Right kidney (tissue), 1 donor: Measurements from ENCODE around the gene SLCO3A1.

ENCODE experiments used
- DNase-seq: peaks from one replicate; pipeline ENCODE4 v3.0.0-alpha.2; 2016

Gene SLCO3A1

GRCh38 chr15:91860498-91860897 is 7.0 kb downstream of the SLCO3A1 start:
- no peak for DNase-seq

GRCh38 chr15:91861223-91861622 is 7.7 kb downstream of the SLCO3A1 start:
- DNase-seq = no peak

GRCh38 chr15:91862891-91863504 is 9.5 kb downstream of the SLCO3A1 start:
- no peak for DNase-seq

DNA sequence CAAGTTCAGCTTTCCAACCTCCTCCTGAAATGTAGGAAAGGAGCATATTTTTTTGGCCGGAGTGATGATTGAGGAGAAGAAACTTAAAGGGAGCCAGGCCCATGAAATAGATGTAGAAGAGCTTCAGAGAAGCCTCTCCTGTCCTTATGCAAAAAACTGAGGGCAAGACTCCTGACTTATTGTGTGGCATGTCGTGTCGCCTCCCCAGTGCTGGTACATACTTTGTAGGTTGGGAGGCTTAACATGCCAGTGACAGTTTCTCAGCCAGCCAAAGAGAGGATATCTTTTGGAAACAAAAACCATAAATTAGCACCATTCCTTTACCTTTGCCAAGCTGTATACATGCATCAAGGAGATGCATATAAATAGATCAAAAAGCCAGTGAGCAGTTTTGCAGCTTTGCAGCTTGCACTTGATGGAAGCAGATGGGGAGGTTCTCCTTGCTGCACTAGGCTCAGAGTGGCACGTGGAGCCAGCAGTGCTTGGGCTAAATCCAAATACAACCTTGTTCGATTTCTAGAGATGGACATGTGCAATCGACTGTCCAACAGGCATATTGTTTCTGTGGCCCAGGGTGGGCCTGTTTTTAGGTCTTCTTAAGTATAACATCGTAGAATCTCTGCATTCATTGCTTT is 10.2 kb downstream of the SLCO3A1 start:
- no peak for DNase-seq

- no peak for DNase-seq
Observed at GRCh38 chr15:91864664-91865063, 11.2 kb downstream of the SLCO3A1 start.

GRCh38 chr15:91865486-91865885 is 12.0 kb downstream of the SLCO3A1 start:
- DNase-seq = no peak

DNA sequence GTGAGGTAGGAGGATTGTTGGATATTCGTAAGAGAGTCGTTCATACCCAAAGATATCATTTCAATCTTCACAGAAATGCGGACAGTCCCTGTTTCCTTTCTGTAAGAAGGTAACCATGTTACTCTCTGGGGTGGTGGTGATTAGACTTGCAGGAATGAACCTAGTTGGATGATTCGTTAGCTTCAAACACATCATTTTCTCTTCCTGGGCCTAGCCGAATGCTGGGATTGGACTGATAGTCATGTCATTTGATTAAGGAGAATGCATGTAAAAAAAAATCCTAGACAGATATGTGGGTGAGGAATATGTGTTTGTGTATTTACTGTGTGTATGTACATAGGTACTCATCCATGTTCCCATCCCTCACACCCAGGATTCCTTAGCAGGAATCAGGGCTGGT is 12.4 kb downstream of the SLCO3A1 start:
- no peak for DNase-seq

- no peak for DNase-seq
Observed at GRCh38 chr15:91866371-91866905, 12.9 kb downstream of the SLCO3A1 start.

DNA sequence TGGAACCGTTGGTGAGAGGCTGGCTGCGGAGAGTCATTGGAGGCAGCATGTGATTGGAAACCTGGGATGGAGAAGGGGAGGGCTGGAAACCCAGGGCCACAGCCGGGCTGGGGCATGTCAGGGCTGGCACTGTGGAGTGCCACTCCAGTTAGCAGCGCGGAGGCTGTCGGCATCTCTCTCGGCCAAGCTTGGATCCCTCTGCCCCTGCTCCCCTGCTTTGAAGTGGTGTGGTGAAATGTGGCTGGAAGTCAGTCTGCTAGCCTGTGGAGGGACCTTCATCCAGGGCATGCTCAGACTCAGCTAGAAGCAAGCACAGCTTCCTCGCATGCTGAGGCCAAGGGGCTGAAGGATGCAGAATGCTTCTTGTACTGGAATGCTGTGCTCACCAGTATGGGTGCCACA is 13.5 kb downstream of the SLCO3A1 start:
- no peak for DNase-seq

- no peak for DNase-seq
Observed at GRCh38 chr15:91867581-91868026, 14.1 kb downstream of the SLCO3A1 start.

DNA sequence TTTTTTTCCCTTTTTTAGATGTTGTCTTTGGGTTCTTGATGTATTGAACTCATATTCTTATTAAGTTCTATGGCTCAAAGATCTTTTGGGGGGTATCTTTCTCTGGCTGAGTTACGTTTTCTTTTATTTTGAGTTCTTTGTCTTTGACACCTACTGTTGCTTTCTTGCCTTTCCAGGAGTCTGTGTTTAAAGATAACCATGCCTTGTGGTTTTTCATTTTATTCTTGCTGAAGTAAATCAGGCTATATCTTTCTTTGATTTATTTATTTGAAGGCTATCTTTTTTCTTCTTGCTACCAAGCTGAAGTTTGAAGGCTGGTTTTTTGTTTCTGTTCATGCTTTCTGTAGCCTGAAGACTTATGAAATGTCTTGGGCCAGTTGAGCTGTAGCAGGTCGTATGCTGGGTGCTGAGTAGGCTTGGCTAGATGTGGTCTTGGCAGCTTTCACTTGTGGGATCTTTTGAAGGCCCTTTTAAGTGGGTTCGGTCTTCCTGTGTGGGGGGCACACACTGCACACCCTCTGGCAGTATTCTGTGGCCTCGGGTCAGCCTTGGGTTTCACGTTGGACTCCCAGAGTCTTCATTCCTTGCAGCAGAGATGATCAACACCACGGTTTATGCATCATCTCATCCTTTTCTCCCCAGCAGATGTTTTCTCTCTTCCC is 17.5 kb downstream of the SLCO3A1 start:
- no peak for DNase-seq

GRCh38 chr15:91871837-91872236 is 18.3 kb downstream of the SLCO3A1 start:
- no peak for DNase-seq

- no peak for DNase-seq
Observed at GRCh38 chr15:91872356-91873137, 19.0 kb downstream of the SLCO3A1 start.

GRCh38 chr15:91873138-91873536 is 19.6 kb downstream of the SLCO3A1 start:
- no peak for DNase-seq

- no peak for DNase-seq
Observed at GRCh38 chr15:91874171-91874570, 20.7 kb downstream of the SLCO3A1 start.

DNA sequence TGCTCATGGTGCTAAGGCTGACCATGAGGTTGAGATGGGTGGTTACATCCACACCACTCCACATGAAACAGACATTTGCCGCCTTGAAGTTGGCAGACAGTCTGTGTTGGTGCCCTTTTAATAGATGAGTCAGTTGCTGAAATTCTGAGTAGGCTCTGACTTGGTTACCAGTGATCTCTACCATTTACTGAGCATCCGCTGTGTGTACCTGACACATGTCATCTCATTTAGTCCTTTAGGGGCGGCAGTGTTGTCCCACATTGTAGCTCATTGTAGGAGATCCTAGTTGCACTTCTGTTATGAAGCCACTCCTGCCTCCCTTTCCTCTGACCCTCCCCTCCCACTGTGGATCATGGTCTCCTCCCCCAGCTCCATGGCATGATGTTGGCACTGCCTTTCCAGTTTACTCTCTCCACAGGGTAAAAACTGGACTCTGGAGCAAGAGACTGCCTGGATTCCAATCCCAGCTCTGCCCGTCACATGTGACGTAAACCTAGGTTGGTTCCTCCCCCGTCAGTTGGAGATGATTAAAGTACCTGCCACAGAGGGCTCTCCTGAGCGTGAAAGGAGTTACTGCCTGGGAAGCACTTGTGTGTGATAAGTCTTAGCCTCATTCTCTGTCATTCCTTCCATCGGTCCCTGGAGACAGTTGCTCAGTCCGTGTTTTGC is 21.6 kb downstream of the SLCO3A1 start:
- no peak for DNase-seq

GRCh38 chr15:91876187-91876586 is 22.7 kb downstream of the SLCO3A1 start:
- DNase-seq = no peak

- DNase-seq = no peak
Observed at GRCh38 chr15:91878319-91878870, 24.9 kb downstream of the SLCO3A1 start.

DNA sequence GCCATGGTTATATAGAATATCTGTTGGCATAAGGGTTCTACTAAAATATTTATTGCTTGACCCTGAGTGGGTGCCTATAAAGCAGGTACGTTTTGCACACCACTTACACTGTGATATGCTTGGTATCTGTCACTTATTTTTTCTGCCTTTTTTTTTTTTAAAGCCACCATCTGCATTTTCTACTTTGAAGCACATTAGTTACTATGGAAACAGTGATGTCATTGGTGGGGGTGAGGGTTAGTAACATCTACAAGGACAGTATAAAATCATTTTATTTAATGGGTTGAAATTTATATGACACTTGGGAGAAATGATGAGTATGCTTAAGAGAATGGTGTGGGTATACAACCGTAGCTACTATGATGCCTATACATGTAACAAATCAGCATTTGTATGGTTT is 25.6 kb downstream of the SLCO3A1 start:
- DNase-seq = no peak

- no peak for DNase-seq
Observed at GRCh38 chr15:91880373-91880772, 26.9 kb downstream of the SLCO3A1 start.

GRCh38 chr15:91881569-91882297 is 28.2 kb downstream of the SLCO3A1 start:
- no peak for DNase-seq
